Erythroblast (primary cell): ENCODE data around the gene ODAPH.

ENCODE experiments used
- GATA1 ChIP-seq: IDR thresholded peaks from 2 replicates; pipeline ENCODE4 v1.6.1; 2011; ENCODE audit warnings: low read depth, mild to moderate bottlenecking, control low read depth, low read length, moderate library complexity
- POLR2A ChIP-seq: IDR thresholded peaks from 2 replicates; pipeline ENCODE4 v1.6.1; 2011; ENCODE audit warnings: mild to moderate bottlenecking, low read length

GRCh38 chr4:75514131-75514948, 41.5 kb upstream of the ODAPH start, which contains the start of the genes RCHY1 and THAP6:
- TF ChIP-seq POLR2A (peak; percentile 97), GATA1 (no peak)
